ENCODE results near the gene CNEP1R1.

DNA sequence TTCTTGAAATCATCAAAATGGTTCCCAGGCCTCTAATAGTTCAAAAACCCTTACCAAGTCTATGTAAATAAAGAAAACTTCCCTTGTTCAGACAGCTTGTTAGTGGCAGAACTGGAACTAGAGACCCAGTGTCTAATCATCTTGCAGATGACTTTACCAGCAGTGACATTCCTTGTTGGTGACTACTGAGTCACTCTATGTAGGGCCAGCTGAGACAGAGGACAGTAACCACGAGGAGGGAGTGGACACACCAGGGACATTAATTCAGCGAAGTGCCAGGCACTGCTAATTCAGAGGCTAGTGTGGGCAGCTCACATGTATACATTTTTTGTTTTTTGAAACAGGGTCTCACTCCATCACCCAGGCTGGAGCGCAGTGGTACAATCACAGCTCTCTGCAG is 34.6 kb downstream of the CNEP1R1 start:
- TF ChIP-seq, protein P1, sequence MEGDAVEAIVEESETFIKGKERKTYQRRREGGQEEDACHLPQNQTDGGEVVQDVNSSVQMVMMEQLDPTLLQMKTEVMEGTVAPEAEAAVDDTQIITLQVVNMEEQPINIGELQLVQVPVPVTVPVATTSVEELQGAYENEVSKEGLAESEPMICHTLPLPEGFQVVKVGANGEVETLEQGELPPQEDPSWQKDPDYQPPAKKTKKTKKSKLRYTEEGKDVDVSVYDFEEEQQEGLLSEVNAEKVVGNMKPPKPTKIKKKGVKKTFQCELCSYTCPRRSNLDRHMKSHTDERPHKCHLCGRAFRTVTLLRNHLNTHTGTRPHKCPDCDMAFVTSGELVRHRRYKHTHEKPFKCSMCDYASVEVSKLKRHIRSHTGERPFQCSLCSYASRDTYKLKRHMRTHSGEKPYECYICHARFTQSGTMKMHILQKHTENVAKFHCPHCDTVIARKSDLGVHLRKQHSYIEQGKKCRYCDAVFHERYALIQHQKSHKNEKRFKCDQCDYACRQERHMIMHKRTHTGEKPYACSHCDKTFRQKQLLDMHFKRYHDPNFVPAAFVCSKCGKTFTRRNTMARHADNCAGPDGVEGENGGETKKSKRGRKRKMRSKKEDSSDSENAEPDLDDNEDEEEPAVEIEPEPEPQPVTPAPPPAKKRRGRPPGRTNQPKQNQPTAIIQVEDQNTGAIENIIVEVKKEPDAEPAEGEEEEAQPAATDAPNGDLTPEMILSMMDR (IDR thresholded peaks at IDR 0.05), result no peak
- no peak for TF ChIP-seq POLR2A (IDR thresholded peaks at IDR 0.05)
